Stimulated activated CD4-positive, alpha-beta T cell treated with anti-CD3 and anti-CD28 coated beads, Interleukin-15, amount 100 ng/mL, for 48 hours (primary cell): ENCODE measurements around the gene ZFP36.

ENCODE experiments used
- DNase-seq, 2 donors: peaks; one replicate each; pipeline ENCODE4 v3.0.0-alpha.2; 2020; ENCODE audit warnings: low read depth in 2 of 2

The ZFP36 gene

DNA sequence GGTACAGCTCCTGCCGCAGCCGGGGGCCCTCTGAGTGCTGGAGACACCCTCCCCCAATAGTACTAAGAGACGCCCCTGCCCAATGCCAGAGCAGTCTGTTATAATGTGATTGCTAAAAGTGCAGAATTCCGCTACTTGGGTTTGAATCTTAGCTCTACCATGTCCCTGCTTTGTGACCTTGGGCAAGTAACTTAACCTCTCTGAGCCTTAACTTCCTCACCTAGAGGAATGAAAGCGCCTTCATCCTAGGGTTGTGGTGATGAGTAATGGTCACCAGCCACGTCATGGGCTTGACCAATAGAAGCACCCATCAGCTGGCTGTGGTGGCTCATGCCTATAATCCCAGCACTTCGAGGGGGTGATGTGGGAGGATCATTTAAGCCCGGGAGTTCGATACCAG is 12.4 kb downstream of the ZFP36 start:
- no peak for DNase-seq

DNA sequence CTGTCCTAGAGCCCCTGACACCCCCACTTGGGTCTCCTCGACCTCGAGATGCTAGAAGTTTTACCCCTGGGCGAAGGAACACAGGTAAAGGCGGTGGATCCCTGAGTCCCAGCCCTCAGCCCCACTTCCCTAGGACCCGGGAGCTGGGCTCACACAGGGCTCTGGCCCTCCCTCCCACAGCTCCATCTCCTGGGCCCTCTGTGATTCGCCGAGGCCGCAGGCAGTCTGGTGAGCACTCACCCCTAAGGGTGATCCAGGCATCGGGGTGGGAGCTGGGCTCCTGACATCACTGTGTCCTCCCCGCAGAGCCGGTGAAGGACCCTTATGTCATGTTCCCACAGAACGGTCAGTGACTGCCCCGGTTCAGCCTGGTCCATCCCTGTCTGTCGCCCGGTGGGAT is 14.1 kb downstream of the ZFP36 start:
- no peak for DNase-seq

DNA sequence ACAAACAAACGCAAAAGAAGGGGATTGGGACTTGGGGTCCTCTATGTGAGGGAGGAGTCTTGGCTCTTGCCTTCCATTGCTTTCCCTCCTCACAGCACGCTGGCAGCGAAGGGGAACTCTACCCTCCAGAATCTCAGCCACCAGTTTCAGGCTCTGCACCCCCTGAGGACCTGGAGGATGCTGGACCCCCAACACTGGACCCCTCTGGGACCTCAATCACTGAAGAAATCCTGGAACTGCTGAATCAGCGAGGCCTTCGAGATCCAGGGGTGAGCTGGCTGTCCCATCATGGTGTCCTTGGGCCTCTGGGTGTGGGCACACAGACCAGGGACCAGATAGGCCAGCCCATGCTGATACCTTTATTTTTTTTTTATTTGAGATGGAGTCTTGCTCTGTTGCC is 15.4 kb downstream of the ZFP36 start:
- DNase-seq, result no peak

GRCh38 chr19:39423258-39424086 is 16.8 kb downstream of the ZFP36 start:
- DNase-seq, result no peak

DNA sequence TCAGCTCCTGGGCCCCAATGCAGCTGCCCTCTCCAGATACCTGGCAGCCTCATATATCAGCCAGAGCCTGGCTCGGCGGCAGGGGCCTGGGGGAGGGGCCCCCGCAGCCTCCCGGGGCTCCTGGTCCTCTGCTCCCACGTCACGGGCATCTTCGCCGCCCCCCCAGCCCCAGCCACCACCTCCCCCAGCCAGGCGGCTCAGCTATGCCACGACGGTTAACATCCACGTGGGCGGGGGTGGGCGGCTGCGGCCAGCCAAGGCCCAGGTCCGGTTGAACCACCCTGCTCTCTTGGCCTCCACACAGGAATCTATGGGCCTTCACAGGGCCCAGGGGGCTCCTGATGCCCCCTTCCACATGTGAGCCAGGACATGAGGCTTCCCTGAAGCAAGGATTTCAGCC is 18.3 kb downstream of the ZFP36 start:
- no peak for DNase-seq

- DNase-seq, result no peak
Measured at GRCh38 chr19:39425744-39426143, 19.1 kb downstream of the ZFP36 start.

- DNase-seq, result no peak
Measured at GRCh38 chr19:39426170-39426569, 19.5 kb downstream of the ZFP36 start.

DNA sequence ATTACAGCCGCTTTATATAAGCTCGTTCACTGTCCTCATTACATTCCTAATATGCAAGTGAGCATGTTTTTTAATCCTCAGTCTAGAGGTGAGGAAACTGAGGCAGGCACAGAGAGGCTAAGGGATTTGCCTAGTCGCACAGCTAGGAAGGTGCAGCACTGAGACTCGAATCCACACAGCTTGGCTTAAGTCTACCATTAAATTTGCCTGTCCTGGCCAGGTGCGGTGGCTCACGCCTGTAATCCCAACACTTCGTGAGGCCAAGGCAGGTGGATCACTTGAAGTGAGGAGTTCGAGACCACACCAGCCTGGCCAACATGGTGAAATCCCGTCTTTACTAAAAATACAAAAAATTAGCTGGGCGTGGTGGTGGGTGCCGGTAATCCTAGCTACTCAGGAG is 21.1 kb downstream of the ZFP36 start:
- DNase-seq, result no peak

GRCh38 chr19:39428283-39429112 is 21.9 kb downstream of the ZFP36 start:
- no peak for DNase-seq

DNA sequence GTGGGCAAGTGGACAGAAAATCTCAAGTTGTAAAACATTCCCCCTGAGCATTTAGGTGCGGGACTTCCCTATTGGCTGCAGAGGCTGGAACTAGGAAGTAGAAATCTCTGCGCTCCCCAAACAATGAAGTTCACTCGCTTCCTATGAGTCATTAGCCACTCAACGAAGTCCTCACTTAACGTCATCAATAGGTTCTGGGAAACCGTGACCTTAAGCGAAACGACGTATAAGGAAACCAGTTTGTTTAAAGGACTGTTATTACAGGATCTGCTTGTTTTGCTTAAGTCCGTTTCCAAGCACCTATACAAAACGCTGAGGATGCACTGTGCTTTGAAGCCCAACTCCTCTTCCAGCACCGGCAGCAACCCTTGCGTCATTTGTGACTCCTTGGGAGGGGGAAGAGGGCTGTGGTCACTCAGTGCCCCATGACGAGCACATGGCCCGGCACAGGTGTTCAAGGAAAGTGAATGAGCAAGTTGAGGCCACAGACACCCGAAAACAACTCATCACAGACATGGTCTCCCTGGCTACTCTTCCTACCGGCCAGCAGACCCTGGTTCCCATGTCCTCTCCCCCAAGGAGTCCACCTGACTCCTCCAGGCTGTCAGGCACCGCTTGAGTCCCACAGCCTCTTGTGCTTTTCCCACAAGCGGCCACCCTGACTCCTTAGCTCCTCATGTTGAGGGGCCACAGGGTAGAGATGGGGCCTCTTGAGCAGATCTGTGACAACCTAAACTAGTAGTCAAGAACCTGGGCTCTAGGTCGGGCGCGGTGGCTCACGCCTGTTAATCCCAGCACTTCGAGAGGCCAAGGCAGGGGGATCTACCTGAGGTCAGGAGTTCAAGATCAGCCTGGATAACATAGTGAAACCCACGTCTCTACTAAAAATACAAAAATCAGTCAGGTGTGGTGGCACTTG is 24.3 kb downstream of the ZFP36 start:
- DNase-seq, result peak in 1 of 2 donors; percentile 61

GRCh38 chr19:39432677-39433025 is 26.0 kb downstream of the ZFP36 start:
- no peak for DNase-seq

GRCh38 chr19:39433480-39434079 is 26.9 kb downstream of the ZFP36 start:
- DNase-seq, result no peak

DNA sequence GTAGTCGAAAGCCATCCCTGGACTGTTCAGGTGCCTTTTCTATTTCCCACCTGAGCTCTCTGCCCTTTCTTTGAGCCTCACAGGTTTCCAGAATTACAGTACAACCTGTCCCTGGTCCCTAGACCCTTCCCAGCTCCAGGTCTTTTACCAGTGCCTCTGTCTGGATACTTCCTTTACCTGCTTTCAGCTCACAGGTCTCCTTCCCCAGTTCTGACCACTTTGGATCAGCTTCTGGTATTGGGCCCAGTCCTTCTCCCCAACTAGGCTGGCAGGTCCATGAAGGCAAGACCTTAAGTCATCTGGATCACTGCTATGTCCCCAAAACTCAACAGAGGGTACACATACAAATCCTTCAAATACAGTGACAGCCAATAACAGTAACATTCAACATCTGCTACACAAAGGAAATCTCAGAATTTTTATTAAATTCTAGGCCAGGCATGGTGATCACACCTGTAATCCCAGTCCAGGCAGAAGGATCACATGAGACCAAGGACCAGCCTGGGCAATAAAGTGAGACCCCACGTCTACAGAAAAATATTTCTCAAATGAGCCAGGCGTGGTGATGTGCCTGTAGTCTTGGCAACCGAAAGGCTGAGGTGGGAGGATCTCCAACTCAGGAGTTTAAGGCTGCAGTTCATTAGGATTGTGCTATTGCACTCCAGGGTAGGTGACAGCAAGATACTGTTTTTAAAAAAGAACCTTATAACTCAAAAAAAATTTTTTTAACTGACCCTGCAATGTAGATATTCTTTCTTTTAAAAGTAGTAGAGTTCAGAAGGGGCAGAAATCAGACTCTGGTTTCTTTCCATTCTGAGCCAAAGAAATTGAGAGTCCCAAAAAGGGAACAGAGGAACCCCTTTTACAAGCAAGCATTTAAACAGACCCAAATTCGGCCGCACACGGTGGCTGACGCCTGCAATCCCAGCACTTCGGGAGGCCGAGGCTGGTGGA is 27.8 kb downstream of the ZFP36 start:
- DNase-seq, result no peak

- DNase-seq, result peak; percentile 99 to 100
Measured at GRCh38 chr19:39435499-39436349, 29.1 kb downstream of the ZFP36 start, which contains the start of gene RPS16. Gene RPS16, minus strand, starts transcription at chr19:39435949. Its CDS starts 54 bp downstream, at chr19:39435895.

DNA sequence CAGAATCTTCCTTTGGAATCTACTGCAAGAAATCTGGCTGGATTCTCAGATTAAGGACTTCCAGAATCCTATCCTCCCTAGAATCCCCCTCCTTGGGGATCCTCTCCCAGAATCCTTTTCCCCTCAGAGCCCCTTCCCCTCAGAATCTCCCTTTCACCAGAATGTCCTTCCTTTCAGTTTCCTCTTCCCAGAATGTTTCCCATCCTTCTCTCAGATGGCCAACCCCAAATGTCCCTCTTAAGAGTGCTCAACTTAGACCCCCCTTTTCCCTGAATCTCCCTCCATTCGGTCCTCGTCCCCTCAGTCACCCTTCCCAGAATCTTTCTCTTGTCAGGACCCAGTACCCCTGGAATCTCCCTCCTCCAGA is 29.7 kb downstream of the ZFP36 start:
- DNase-seq, result no peak

- DNase-seq, result no peak
Measured at GRCh38 chr19:39438270-39438934, 31.8 kb downstream of the ZFP36 start.

GRCh38 chr19:39444598-39445195 is 38.0 kb downstream of the ZFP36 start:
- no peak for DNase-seq
